Measurements from ENCODE around the gene DNAH11.

The DNAH11 gene

GRCh38 chr7:21550821-21551531 lies 8.1 kb downstream of the DNAH11 start:
- no peak for DNase-seq (ENCODE audit: low read depth in 4 of 4, low spot score in 1 of 4)

- DNase-seq (ENCODE audit: low read depth in 4 of 4, low spot score in 1 of 4) = no peak
Observed at GRCh38 chr7:21562385-21562784, 19.5 kb downstream of the DNAH11 start.

GRCh38 chr7:21565614-21566013 lies 22.8 kb downstream of the DNAH11 start:
- DNase-seq (ENCODE audit: low read depth in 4 of 4, low spot score in 1 of 4) = no peak

GRCh38 chr7:21566094-21566493 lies 23.3 kb downstream of the DNAH11 start:
- DNase-seq (ENCODE audit: low read depth in 4 of 4, low spot score in 1 of 4) = no peak

GRCh38 chr7:21568762-21569161 lies 25.9 kb downstream of the DNAH11 start:
- no peak for DNase-seq (ENCODE audit: low read depth in 4 of 4, low spot score in 1 of 4)

GRCh38 chr7:21572331-21573313 lies 29.8 kb downstream of the DNAH11 start:
- DNase-seq (ENCODE audit: low read depth in 4 of 4, low spot score in 1 of 4) = no peak

GRCh38 chr7:21579341-21580072 lies 36.7 kb downstream of the DNAH11 start:
- no peak for DNase-seq (ENCODE audit: low read depth in 4 of 4, low spot score in 1 of 4)

- DNase-seq (ENCODE audit: low read depth in 4 of 4, low spot score in 1 of 4) = no peak
Observed at GRCh38 chr7:21580073-21580521, 37.3 kb downstream of the DNAH11 start.

GRCh38 chr7:21585070-21585724 lies 42.4 kb downstream of the DNAH11 start:
- DNase-seq (ENCODE audit: low read depth in 4 of 4, low spot score in 1 of 4) = no peak

GRCh38 chr7:21587139-21587784 lies 44.4 kb downstream of the DNAH11 start:
- no peak for DNase-seq (ENCODE audit: low read depth in 4 of 4, low spot score in 1 of 4)

GRCh38 chr7:21596801-21597200 lies 54.0 kb downstream of the DNAH11 start:
- no peak for DNase-seq (ENCODE audit: low read depth in 4 of 4, low spot score in 1 of 4)

GRCh38 chr7:21603462-21603861 lies 60.6 kb downstream of the DNAH11 start:
- DNase-seq (ENCODE audit: low read depth in 4 of 4, low spot score in 1 of 4) = no peak

GRCh38 chr7:21603972-21604749 lies 61.3 kb downstream of the DNAH11 start:
- DNase-seq (ENCODE audit: low read depth in 4 of 4, low spot score in 1 of 4) = no peak

GRCh38 chr7:21605008-21605585 lies 62.3 kb downstream of the DNAH11 start:
- no peak for DNase-seq (ENCODE audit: low read depth in 4 of 4, low spot score in 1 of 4)

GRCh38 chr7:21608465-21608864 lies 65.6 kb downstream of the DNAH11 start:
- no peak for DNase-seq (ENCODE audit: low read depth in 4 of 4, low spot score in 1 of 4)

GRCh38 chr7:21611129-21611528 lies 68.3 kb downstream of the DNAH11 start:
- DNase-seq (ENCODE audit: low read depth in 4 of 4, low spot score in 1 of 4) = no peak

GRCh38 chr7:21616091-21616490 lies 73.3 kb downstream of the DNAH11 start:
- no peak for DNase-seq (ENCODE audit: low read depth in 4 of 4, low spot score in 1 of 4)

GRCh38 chr7:21616796-21617436 lies 74.1 kb downstream of the DNAH11 start:
- no peak for DNase-seq (ENCODE audit: low read depth in 4 of 4, low spot score in 1 of 4)

GRCh38 chr7:21617513-21617912 lies 74.7 kb downstream of the DNAH11 start:
- no peak for DNase-seq (ENCODE audit: low read depth in 4 of 4, low spot score in 1 of 4)
